AG04450 (cell line): ENCODE data around the gene FMO2. TPM values are rescaled to one million over a fixed set of nuclear protein-coding genes. Genes with fewer than 3 reads are reported as not detected.
"Not testable (repeated sequence)": the region's sequence is repeated elsewhere in the genome, so short reads cannot be mapped to it uniquely, and the experiment has no call there.

Experiments used
- CTCF ChIA-PET: fragments of 300-600, 350-600 bp; formaldehyde crosslinking; extraction: SDS; loops from one replicate; lab custom pipeline; 2022; ENCODE audit warnings: antibody characterized with exemption, inconsistent platforms; lab: Charles Lee
- POLR2A ChIA-PET: fragments of 350-600 bp; formaldehyde crosslinking; extraction: SDS; loops from one replicate; lab custom pipeline; 2021; ENCODE audit warnings: antibody characterized with exemption, inconsistent platforms; lab: Yijun Ruan, JAX
- DNase-seq: peaks from one replicate; pipeline ENCODE4 v3.0.0-alpha.2; 2011; ENCODE audit warnings: low read depth, low spot score
- H3K27ac ChIP-seq: one replicate; pipeline ENCODE4 v1.5.1; 2012; ENCODE audit warnings: low read depth, low read length, control low read depth
- H3K27me3 ChIP-seq: one replicate; pipeline ENCODE4 v1.6.0; 2012; ENCODE audit warnings: low read length; ENCODE audit not compliant: control insufficient read depth, insufficient read depth
- H3K4me3 ChIP-seq: 2 replicates; pipeline ENCODE4 v1.5.1; 2011; ENCODE audit warnings: mild to moderate bottlenecking, low read depth, low read length, control low read depth
- H3K9me3 ChIP-seq: 2 replicates; pipeline ENCODE4 v1.5.1; 2012; ENCODE audit warnings: low read length; ENCODE audit not compliant: control insufficient read depth, insufficient read depth
- polyA plus RNA-seq: library from polyadenylated mRNA; depleted of rRNA; stranded (reverse); fragments of >200 nt; gene quantifications from 2 replicates; pipeline ENCODE4 v1.2.3, GENCODE V29; 2011
- TF ChIP-seq, protein P1 (sequence below): IDR thresholded peaks from 2 replicates; pipeline ENCODE4 v1.5.1; 2011; ENCODE audit warnings: low read depth, low read length, control low read depth, inconsistent platforms

FMO2 gene
- polyA plus RNA-seq, 1 experiment: 2.6 TPM

DNA sequence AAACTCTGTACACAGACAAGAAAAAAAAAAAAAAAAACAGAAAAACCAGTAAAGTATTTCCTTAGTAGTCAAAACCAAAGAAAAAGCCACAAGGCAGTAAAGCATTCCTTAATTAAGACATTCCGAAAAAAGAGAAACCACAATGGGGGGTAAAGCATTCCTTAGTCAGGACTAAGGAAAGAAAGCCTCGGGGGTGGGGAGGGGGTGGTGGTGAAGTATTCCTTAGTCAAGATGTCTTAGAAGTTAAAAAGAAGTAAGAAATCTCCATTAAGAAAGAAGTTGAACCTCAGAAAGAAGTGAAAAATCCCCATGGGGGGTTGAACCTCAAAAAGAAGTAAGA, 35.0 kb downstream of the FMO2 start:
- POLR2A ChIA-PET: no interaction called here

GRCh38 chr1:171220581-171221054, 35.5 kb downstream of the FMO2 start:
- peaks cover 4% of the 10 kb centered on the region for H3K9me3 ChIP-seq
- POLR2A ChIA-PET: no interaction called here
- CTCF ChIA-PET: interaction anchor here (1.0 kb wide), 1 partner anchor 139 kb away, joined by 5 read pairs; no protein-coding TSS in a partner anchor

More for the DNA sequence above, 35.0 kb downstream of the FMO2 start:
- no peak overlapping the region; the same call in 1 of the 2 replicates for H3K4me3 ChIP-seq
- CTCF ChIA-PET: interaction anchor here (1.0 kb wide), 1 partner anchor 139 kb away, joined by 5 read pairs; no protein-coding TSS in a partner anchor
- H3K27ac ChIP-seq: peak overlapping the region; percentile 98
- peak; percentile 81 for DNase-seq
- H3K27me3 ChIP-seq: no peaks in the 10 kb centered on the region
- TF ChIP-seq, protein P1, sequence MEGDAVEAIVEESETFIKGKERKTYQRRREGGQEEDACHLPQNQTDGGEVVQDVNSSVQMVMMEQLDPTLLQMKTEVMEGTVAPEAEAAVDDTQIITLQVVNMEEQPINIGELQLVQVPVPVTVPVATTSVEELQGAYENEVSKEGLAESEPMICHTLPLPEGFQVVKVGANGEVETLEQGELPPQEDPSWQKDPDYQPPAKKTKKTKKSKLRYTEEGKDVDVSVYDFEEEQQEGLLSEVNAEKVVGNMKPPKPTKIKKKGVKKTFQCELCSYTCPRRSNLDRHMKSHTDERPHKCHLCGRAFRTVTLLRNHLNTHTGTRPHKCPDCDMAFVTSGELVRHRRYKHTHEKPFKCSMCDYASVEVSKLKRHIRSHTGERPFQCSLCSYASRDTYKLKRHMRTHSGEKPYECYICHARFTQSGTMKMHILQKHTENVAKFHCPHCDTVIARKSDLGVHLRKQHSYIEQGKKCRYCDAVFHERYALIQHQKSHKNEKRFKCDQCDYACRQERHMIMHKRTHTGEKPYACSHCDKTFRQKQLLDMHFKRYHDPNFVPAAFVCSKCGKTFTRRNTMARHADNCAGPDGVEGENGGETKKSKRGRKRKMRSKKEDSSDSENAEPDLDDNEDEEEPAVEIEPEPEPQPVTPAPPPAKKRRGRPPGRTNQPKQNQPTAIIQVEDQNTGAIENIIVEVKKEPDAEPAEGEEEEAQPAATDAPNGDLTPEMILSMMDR: no peak
- peaks cover 4% of the 10 kb centered on the region for H3K9me3 ChIP-seq

DNA sequence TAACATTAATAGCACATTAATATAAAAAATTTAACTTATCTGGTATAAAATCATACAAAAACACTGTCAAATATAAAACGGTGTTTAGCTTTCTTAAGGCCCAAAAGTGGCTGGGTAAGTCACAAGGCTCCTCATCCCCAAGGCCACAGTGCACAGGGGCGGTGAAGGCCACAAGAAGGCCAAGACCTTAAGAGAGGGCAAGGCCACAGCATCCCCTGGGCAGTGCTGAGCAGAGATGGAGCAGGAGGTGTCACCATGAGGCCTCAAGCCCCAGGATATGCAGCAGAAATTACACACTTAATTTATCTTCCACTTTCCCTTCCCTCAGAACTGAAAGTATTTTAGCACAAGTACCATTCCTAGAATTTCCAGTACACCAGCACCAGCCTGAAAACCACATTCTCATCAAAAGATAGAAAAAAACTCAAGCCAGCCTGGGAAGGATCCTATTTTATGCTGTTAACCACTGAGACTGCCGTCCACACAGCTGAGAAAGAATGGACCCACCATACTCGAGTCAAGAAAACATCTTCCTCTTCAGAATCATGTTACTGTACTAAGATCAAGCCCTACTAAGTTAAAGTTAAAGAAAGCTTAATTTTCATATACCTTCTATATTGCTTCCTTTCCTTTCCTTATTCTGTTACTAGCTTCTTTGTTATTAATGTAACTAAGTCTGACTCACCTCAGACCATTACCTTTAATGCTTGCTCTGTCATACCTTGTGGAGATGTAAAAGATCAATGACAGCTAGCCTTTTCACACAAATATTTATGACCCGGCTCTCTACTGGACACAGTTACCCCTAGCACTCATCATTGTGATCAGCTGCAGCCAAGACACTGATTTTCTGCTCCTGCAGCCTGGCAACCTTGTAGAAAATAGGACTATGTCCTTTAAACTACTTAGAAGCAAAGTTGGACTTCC, 36.8 kb downstream of the FMO2 start:
- peak overlapping the region; percentile 54 for H3K27ac ChIP-seq
- no peak overlapping the region for H3K4me3 ChIP-seq
- H3K9me3 ChIP-seq: peaks cover 4% of the 10 kb centered on the region
- ChIA-PET POLR2A (no interaction called here), CTCF (interaction anchor here (0.6 to 2.6 kb wide), 7 partner anchors 23 to 255 kb away, joined by 3 to 31 read pairs (median 4); no protein-coding TSS in a partner anchor)
- no peak for DNase-seq
- H3K27me3 ChIP-seq: no peaks in the 10 kb centered on the region
- TF ChIP-seq, protein P1: no peak

More at GRCh38 chr1:171220581-171221054, 35.5 kb downstream of the FMO2 start:
- TF ChIP-seq, protein P1: 0 out of 2 replicates have a peak, but pooled peaks have one; percentile 27
- Histone ChIP-seq H3K4me3 (peak overlapping the region; percentile 21; the same call in 1 of the 2 replicates), H3K27ac (peak overlapping the region; percentile 98), H3K27me3 (no peaks in the 10 kb centered on the region)
- peak; percentile 20 for DNase-seq

DNA sequence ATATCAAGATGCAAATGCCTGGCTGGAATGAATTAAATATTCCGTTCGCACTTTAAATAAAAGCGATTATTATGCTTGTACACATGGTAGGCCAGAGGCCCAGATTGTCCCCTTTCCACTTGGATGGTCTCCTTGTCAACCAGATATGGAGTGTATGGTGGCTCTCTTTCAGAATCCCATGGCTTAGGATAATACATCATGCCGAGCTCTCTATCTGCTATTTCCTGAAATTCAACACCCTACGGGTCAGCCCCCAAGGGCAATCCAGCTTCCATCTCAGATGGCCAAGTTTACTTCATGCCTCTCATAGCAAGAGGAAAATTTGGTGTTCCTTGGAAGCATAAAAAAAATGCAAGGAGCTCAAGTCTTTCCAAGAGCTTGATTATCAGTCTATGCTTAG, 37.8 kb downstream of the FMO2 start:
- ChIA-PET CTCF (interaction anchor here (0.8 to 2.6 kb wide), 5 partner anchors 22 to 256 kb away, joined by 3 to 31 read pairs (median 4); no protein-coding TSS in a partner anchor), POLR2A (no interaction called here)
- H3K27me3 ChIP-seq: no peaks in the 10 kb centered on the region
- H3K27ac ChIP-seq: no peak overlapping the region
- peaks cover 4% of the 10 kb centered on the region for H3K9me3 ChIP-seq
- TF ChIP-seq, protein P1: no peak
- DNase-seq: no peak
- H3K4me3 ChIP-seq: no peak overlapping the region

GRCh38 chr1:171224257-171224656, 39.2 kb downstream of the FMO2 start:
- CTCF ChIA-PET: interaction anchor here (5.7 kb wide), 1 partner anchor 143 kb away, joined by 253 read pairs; no protein-coding TSS in a partner anchor
- H3K27ac ChIP-seq, POLR2A ChIA-PET, H3K9me3 ChIP-seq, H3K4me3 ChIP-seq, DNase-seq, H3K27me3 ChIP-seq: not testable (repeated sequence)
